H9 (cell line): ENCODE data around the gene LIPA. TPM values are rescaled to one million over a fixed set of nuclear protein-coding genes. Genes with fewer than 3 reads are reported as not detected.

Experiments
- DNase-seq: peaks from one replicate; pipeline ENCODE4 v3.0.0-alpha.2; 2017
- H2AFZ ChIP-seq: one replicate; pipeline ENCODE4 v1.6.1; 2013; ENCODE audit warnings: mild to moderate bottlenecking, low read length, control low read depth, moderate library complexity
- H2AK5ac ChIP-seq: 2 replicates; pipeline ENCODE4 v1.6.1; 2013; ENCODE audit warnings: low read length, control low read depth, mixed read lengths; ENCODE audit not compliant: insufficient read length
- H2BK120ac ChIP-seq: one replicate; pipeline ENCODE4 v1.6.1; 2013; ENCODE audit warnings: low read depth, mild to moderate bottlenecking, low read length, control low read depth, inconsistent platforms; ENCODE audit not compliant: poor library complexity, severe bottlenecking
- H2BK12ac ChIP-seq: 2 replicates; pipeline ENCODE4 v1.6.1; 2013; ENCODE audit warnings: low read length, control low read depth, mixed read lengths, low read depth; ENCODE audit not compliant: insufficient read length
- H2BK15ac ChIP-seq: 2 replicates; pipeline ENCODE4 v1.6.1; 2013; ENCODE audit warnings: low read depth, low read length, control low read depth
- H2BK20ac ChIP-seq: one replicate; pipeline ENCODE4 v1.6.1; 2013; ENCODE audit warnings: low read depth, mild to moderate bottlenecking, low read length, control low read depth, inconsistent platforms; ENCODE audit not compliant: poor library complexity, severe bottlenecking
- H2BK5ac ChIP-seq: 2 replicates; pipeline ENCODE4 v1.6.1; 2013; ENCODE audit warnings: low read length, control low read depth, mixed read lengths; ENCODE audit not compliant: insufficient read length
- H3K14ac ChIP-seq: 2 replicates; pipeline ENCODE4 v1.6.1; 2013; ENCODE audit warnings: low read length, control low read depth; ENCODE audit not compliant: insufficient read depth
- H3K18ac ChIP-seq: 2 replicates; pipeline ENCODE4 v1.6.1; 2013; ENCODE audit warnings: low read depth, mild to moderate bottlenecking, mixed read lengths, low read length, control low read depth; ENCODE audit not compliant: insufficient read length
- H3K23ac ChIP-seq: 2 replicates; pipeline ENCODE4 v1.6.1; 2013; ENCODE audit warnings: low read length, control low read depth, mixed read lengths, low read depth; ENCODE audit not compliant: insufficient read length
- H3K23me2 ChIP-seq: 2 replicates; pipeline ENCODE4 v1.6.1; 2013; ENCODE audit warnings: low read depth, mild to moderate bottlenecking, mixed read lengths, low read length, control low read depth; ENCODE audit not compliant: insufficient read length, poor library complexity, severe bottlenecking
- H3K27ac ChIP-seq: 2 replicates; pipeline ENCODE4 v1.5.1; 2013; ENCODE audit warnings: low read length, control low read depth, mixed read lengths, low read depth; ENCODE audit not compliant: insufficient read length
- H3K27me3 ChIP-seq: 2 replicates; pipeline ENCODE4 v1.6.1; 2013; ENCODE audit warnings: low read length, control low read depth, inconsistent platforms; ENCODE audit not compliant: insufficient read depth
- H3K4ac ChIP-seq: 2 replicates; pipeline ENCODE4 v1.6.1; 2013; ENCODE audit warnings: low read depth, mild to moderate bottlenecking, control low read depth, inconsistent platforms, low read length, moderate library complexity
- H3K4me1 ChIP-seq: 2 replicates; pipeline ENCODE4 v1.6.1; 2013; ENCODE audit warnings: low read length, control low read depth, inconsistent platforms; ENCODE audit not compliant: insufficient read depth
- H3K4me2 ChIP-seq: 2 replicates; pipeline ENCODE4 v1.6.1; 2013; ENCODE audit warnings: low read length, control low read depth, mixed read lengths; ENCODE audit not compliant: insufficient read length, insufficient read depth
- H3K56ac ChIP-seq: 2 replicates; pipeline ENCODE4 v1.6.1; 2013; ENCODE audit warnings: low read depth, mild to moderate bottlenecking, mixed read lengths, low read length, control low read depth; ENCODE audit not compliant: insufficient read length
- H3K79me1 ChIP-seq: 2 replicates; pipeline ENCODE4 v1.6.1; 2013; ENCODE audit warnings: low read depth, mild to moderate bottlenecking, moderate library complexity, low read length, control low read depth, inconsistent platforms; ENCODE audit not compliant: insufficient read depth, poor library complexity, severe bottlenecking
- H3K79me2 ChIP-seq: 2 replicates; pipeline ENCODE4 v1.6.1; 2013; ENCODE audit warnings: low read length, control low read depth, inconsistent platforms; ENCODE audit not compliant: insufficient read depth
- H3K9ac ChIP-seq: 2 replicates; pipeline ENCODE4 v1.6.1; 2013; ENCODE audit warnings: low read length, control low read depth, mixed read lengths; ENCODE audit not compliant: insufficient read length; ENCODE audit errors: extremely low read depth
- H3K9me3 ChIP-seq: one replicate; pipeline ENCODE4 v1.6.1; 2013; ENCODE audit warnings: low read depth, low read length, inconsistent platforms; ENCODE audit not compliant: control insufficient read depth
- H3T11ph ChIP-seq: one replicate; pipeline ENCODE4 v1.6.1; 2013; ENCODE audit warnings: mild to moderate bottlenecking, low read length, control low read depth, inconsistent platforms
- H4K20me1 ChIP-seq: one replicate; pipeline ENCODE4 v1.6.1; 2013; ENCODE audit not compliant: control insufficient read depth, insufficient read length, insufficient read depth
- H4K5ac ChIP-seq: 2 replicates; pipeline ENCODE4 v1.6.1; 2013; ENCODE audit warnings: low read depth, mild to moderate bottlenecking, mixed read lengths, low read length, control low read depth; ENCODE audit not compliant: insufficient read length
- H4K8ac ChIP-seq: replicated peaks from 2 replicates; pipeline ENCODE4 v1.6.1; 2013; ENCODE audit warnings: low read length, control low read depth, mixed read lengths, low read depth; ENCODE audit not compliant: insufficient read length
- H4K91ac ChIP-seq: 2 replicates; pipeline ENCODE4 v1.6.1; 2013; ENCODE audit warnings: low read depth, mild to moderate bottlenecking, moderate library complexity, mixed read lengths, low read length, control low read depth; ENCODE audit not compliant: insufficient read length
- H3K27ac Mint-ChIP-seq, 3 experiments: 2 replicates in 2 of 3; 3 replicates in 1 of 3; pipeline ENCODE4 v1.8.0; 2020 to 2021; ENCODE audit warnings: mixed read lengths in 3 of 3, mild to moderate bottlenecking in 1 of 3, moderate library complexity in 1 of 3
- H3K27me3 Mint-ChIP-seq: 2 replicates; pipeline ENCODE4 v1.8.0; 2021; ENCODE audit warnings: low read depth, mild to moderate bottlenecking, moderate library complexity, mixed read lengths
- H3K36me3 Mint-ChIP-seq, 3 experiments: 2 replicates in 2 of 3; 3 replicates in 1 of 3; pipeline ENCODE4 v1.8.0; 2020 to 2021; ENCODE audit warnings: low read depth in 3 of 3, mixed read lengths in 3 of 3; ENCODE audit not compliant: insufficient read depth in 1 of 3
- H3K4me1 Mint-ChIP-seq, 2 experiments: 2 replicates each; pipeline ENCODE4 v1.8.0; 2020; ENCODE audit warnings: mixed read lengths in 2 of 2
- H3K4me3 Mint-ChIP-seq, 2 experiments: 2 replicates in 1 of 2; 3 replicates in 1 of 2; pipeline ENCODE4 v1.8.0; 2020 to 2021; ENCODE audit warnings: mild to moderate bottlenecking in 2 of 2, mixed read lengths in 2 of 2, moderate library complexity in 1 of 2
- H3K9me3 Mint-ChIP-seq, 2 experiments: 2 replicates in 1 of 2; 3 replicates in 1 of 2; pipeline ENCODE4 v1.8.0; 2020; ENCODE audit warnings: mild to moderate bottlenecking in 2 of 2, mixed read lengths in 2 of 2, moderate library complexity in 1 of 2
- CTCF ChIP-seq: fragments of 200-600 bp; sonication (generic); conservative IDR thresholded peaks from 3 replicates; pipeline ENCODE4 v1.8.0; 2021; ENCODE audit warnings: antibody characterized with exemption, mild to moderate bottlenecking
- WGBS: extraction: QIAGEN DNeasy Blood & Tissue Kit; methylation state at CpG from one replicate; pipeline ENCODE4 v1.1.7; 2013; ENCODE audit warnings: missing lambda C conversion rate, low lambda C conversion rate, mixed read lengths; ENCODE audit not compliant: insufficient read length; ENCODE audit errors: extremely low coverage; 5-methylcytosine and 5-hydroxymethylcytosine counted together
- total RNA-seq: library from RNA; stranded (reverse); gene quantifications from 2 replicates; pipeline ENCODE4 v1.2.1, GENCODE V29; 2021

LIPA gene
- total RNA-seq, 1 experiment from 2014 or later: 20.9 TPM

- Mint-ChIP-seq H3K4me3 (no peak overlapping the region), H3K27ac (no peak overlapping the region), H3K36me3 (no peaks in the 10 kb centered on the region), H3K9me3 (no peaks in the 10 kb centered on the region), H3K4me1 (peaks cover 13 to 15% of the 10 kb centered on the region in 2 experiments), H3K27me3 (peaks cover 2% of the 10 kb centered on the region; the same call in 1 of the 2 replicates)
- TF ChIP-seq CTCF: no peak
- H3K79me1 ChIP-seq: no peaks in the 10 kb centered on the region
- no peak overlapping the region for H3T11ph ChIP-seq
- no peak overlapping the region for H4K91ac ChIP-seq
- no peak overlapping the region for H4K8ac ChIP-seq
- H3K14ac ChIP-seq: no peak overlapping the region
- H3K23me2 ChIP-seq: no peaks in the 10 kb centered on the region
- H3K4ac ChIP-seq: no peak overlapping the region
- no peaks in the 10 kb centered on the region for H4K20me1 ChIP-seq
- no peak overlapping the region for H2AFZ ChIP-seq
- no peak overlapping the region for H2BK20ac ChIP-seq
- no peak overlapping the region for H3K18ac ChIP-seq
- H3K56ac ChIP-seq: no peak overlapping the region
- DNase-seq: no peak
- no peak overlapping the region for H2BK15ac ChIP-seq
- no peaks in the 10 kb centered on the region; the same call in 1 of the 2 replicates for H3K4me1 ChIP-seq
- no peak overlapping the region for H2AK5ac ChIP-seq
- no peak overlapping the region for H3K4me2 ChIP-seq
- no peaks in the 10 kb centered on the region for H3K79me2 ChIP-seq
- no CpG with 5 or more reads among the region's 5 CpGs for WGBS
- no peak overlapping the region for H2BK5ac ChIP-seq
- H3K27ac ChIP-seq: no peak overlapping the region
- no peak overlapping the region for H2BK12ac ChIP-seq
- no peak overlapping the region for H3K9ac ChIP-seq
- no peaks in the 10 kb centered on the region for H3K27me3 ChIP-seq
- no peaks in the 10 kb centered on the region for H3K9me3 ChIP-seq
- H3K23ac ChIP-seq: no peak overlapping the region
- no peak overlapping the region for H2BK120ac ChIP-seq
- H4K5ac ChIP-seq: no peak overlapping the region
Measured at GRCh38 chr10:89262086-89263051, 10.8 kb upstream of the LIPA start.
